HG03196 (cell line): ENCODE measurements around the gene PDLIM1.

Experiments
- ATAC-seq: cut with Tn5 transposase; IDR thresholded peaks from one replicate; pipeline ENCODE4 v1.9.1; 2021; ENCODE audit not compliant: unreplicated experiment

Gene PDLIM1

DNA sequence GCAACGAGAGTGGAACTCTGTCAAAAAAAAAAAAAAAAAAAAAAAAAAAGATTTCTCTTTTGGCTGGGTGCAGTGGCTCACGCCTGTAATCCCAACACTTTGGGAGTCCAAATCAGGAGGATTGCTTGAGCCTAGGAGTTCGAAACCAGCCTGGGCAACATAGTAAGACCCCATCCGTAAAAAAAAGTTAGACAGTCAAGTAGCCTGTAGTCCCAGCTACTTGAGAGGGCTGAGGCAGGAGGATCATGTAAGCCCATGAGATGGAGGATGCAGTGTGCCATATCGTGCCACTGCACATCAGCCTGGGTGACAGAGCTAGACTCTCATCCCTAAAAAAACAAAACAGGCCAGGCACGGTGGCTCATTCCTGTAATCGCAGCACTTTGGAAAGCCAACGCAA, 25.2 kb downstream of the PDLIM1 start:
- no peak for ATAC-seq

DNA sequence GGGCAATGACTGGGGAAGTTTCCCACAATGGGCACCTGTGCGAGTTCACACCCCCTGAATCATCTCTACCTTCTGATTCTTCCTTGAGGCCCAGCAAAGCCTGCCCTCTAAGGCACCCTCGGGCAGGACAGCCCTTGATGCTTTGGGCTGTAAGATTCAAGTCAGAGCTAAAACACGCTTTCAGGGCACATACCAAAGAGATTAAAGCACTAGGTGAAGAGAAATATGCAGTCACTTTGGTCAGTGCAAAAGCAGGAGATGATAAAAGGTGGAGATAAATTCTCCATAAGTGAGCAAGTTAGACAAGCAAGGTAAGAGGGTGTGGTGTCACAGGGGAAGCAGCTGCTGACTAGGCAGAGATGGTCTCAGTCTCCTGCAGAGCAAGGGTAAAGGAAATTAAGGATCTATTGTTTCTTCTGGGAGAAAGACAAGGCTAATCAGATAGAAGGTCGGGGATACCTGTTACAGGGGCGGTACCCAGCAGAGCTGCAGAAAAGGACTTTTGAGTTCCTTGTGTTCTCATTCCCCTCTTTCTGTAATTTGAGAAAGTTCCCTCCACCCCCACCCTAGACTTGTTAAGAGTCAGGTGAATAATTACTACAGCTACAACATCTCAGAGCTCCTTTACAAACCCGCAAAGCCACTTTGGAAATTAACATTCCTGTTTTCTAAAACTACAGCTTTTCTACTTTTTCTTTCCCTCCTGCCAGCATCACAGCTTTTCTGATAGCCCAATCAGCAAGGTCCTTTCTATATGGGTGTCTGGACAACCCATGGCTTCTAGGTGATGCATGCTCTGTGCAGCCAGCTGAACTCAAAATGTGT, 26.4 kb downstream of the PDLIM1 start:
- no peak for ATAC-seq

DNA sequence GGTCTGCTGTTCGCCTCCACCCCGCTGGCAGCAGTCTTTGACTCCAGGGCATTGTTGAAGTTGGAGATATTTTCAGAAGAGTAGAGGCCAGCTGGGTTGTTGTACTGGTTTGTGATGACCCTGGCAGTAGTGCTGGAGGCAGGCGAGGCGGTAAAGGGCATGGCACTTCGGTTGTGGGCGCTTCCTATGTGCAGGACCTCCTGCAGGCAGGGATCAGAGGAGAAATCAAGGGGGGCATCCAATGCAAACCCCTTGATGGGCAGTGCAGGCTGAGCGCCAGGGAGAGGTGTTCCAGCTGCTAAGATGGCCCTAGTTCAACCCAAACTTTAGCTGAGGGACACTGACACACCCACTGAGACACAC, 27.0 kb downstream of the PDLIM1 start:
- no peak for ATAC-seq

DNA sequence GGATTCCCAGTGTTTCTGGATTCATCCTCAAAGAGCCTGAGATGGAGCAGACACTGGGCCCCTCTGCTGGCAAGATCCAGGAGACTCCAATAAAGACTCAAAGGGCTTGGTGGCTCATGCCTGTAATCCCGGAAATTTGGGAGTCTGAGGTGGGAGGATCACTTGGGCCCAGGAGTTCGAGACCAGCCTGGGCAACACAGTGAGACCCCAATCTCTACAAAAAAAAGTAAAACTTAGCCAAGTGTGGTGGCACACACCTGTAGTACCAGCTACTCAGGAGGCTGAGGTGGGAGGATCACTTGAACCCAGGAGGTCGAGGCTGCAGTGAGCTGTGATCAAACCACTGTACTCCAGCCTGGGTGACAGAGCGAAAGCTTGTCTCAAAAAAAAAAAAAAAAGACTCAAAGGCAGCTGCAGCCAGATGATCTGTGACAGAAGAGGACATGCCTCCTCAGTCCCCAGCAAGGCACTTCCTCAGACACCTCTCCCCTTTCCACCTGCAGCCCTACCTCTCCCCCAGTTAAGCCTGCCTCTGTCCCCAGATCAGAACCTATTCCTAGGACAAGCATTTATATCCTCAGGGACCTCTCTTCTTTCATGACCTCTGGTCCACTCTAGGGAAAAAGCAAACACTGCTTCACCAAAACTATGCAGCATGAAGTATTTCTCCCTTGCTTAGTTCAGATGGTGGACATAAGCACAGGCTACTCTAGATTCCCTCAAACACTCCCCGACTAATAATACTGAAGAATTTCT, 27.9 kb downstream of the PDLIM1 start:
- ATAC-seq: no peak

DNA sequence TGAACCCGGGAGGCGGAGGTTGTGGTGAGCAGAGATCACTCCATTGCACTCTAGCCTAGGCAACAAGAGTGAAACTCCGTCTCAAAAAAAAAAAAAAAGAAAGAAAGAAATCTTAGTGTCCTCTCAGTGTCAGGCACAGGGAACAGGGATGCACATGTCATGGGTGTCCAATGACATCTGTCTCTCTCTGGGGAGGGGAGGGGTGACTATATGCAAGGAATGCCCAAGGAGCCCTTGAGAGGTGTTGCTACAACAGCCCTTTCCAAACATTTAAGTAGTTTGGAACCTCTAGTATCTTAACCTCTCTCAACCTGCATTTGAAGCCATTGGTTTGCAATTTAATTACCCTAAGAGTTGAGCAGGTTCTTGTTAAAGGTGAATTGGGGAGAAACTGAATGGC, 28.9 kb downstream of the PDLIM1 start:
- ATAC-seq: no peak

DNA sequence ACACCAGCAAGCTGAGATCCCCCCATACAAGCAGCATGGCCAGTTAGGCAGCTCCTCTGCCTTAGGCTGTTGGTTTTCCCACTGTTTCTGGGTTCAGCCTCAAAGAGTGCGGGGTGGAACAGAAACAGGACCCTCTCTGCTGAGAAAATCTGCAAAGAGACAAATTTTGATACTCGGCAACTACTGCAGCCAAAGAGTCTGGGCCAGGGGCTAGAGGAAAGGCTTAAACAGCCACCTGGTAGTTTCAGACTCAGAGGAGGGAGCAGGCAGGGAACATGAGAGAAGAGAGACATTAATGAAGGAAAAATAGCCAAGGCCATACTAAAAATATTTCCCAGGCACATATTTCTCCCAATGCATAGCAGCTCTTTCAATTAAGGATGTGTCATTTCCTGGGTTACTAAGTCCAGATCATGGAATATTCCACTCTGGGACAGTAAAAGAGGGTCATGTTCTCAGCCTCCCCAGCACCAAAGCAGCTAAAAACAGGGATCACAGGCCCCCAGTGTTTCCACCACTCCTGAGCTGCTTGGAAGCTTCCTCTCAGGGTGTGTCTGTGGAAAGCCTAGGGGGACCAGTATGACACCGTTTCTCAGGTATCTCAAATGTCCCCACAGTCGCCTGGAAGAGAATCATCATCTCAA, 29.8 kb downstream of the PDLIM1 start:
- no peak for ATAC-seq

DNA sequence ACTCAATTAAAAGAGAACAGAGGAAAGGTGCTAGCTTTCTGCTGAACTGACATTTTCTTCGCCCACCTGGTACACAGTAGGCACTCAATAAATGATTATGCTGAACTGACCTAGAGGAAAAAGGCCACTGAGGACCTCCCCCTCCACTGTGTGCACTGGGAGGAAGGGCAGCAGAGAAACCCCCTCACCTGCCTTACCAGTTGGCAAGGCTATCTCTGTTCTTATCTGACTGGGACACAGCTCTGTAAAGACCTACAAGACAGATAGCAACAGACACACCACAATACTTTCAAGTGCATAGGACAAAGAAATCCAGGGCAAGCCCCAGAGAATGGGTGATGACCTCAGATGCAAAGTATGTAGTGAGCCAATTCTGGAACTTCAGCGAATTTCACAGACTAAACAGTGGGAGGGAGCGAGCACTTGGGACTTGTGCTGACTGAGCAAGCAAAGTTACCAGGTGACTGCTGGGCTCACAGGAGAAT, 30.4 kb downstream of the PDLIM1 start:
- ATAC-seq: no peak

DNA sequence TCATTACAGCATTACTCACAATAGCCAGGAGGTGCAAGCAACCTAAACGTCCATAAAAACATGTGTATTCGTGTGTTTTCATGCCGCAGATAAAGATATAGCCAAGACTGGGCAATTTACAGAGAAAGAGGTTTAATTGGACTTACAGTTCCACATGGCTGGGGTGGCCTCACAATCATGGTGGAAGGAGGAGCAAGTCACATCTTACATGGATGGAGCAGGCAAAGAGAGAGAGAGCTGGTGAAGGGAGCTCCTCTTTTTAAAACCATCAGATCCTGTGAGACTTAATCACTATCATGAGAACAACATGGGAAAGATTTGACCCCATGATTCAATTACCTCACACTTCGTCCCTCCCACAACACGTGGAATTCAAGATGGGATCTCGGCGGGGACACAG, 33.0 kb downstream of the PDLIM1 start:
- ATAC-seq: no peak

DNA sequence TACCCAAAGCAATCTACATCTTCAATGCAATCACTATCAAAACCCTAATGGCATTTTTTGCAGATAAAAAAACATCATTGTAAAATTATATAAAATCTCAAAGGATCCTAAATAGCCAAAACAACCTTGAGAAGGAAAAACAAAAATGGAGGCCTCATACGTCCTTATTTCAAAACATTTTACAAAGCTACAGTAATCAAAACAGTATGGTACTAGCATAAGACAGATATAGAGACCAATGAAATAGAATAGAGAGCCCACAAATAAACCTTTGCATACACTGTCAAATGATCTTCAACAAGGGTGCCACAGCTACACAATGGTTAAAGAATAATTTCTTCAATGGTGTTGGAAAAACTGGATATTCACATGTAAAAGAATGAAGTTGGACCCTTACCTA, 34.5 kb downstream of the PDLIM1 start:
- ATAC-seq: no peak

DNA sequence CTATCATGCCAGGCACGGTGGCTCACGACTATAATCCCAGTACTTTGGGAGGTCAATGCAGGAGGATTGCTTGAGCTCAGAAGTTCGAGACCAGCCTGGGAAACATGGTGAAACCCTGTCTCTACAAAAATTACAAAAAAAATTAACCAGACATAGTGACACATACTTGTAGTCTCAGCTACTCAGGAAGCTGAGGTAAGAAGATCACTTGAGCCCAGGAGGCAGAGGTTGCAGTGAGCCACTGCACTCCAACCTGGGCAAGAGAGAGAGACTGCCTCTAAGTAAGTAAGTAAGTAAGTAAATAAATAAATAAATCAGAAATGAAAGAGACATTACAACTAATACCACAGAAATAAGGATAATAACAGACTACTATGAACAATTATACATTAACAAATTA, 36.2 kb downstream of the PDLIM1 start:
- ATAC-seq: no peak

DNA sequence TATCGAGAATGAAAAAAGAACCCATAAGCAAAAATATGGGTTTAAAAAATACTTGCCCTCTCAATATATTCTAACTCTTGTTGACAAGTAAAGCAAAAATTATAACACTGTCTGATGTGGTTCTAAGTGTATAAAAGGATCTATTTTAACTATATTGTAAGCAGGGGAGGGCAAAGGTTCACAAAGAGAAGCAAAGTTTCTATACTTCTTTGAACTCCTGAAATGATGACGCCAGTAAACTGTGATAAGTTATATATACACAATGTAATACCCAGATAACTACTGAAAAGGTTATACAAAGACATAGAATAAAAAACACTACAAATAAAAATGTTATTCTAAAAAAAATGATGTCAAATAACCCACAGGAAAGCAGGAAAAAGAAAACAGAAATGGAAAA, 37.1 kb downstream of the PDLIM1 start:
- no peak for ATAC-seq

DNA sequence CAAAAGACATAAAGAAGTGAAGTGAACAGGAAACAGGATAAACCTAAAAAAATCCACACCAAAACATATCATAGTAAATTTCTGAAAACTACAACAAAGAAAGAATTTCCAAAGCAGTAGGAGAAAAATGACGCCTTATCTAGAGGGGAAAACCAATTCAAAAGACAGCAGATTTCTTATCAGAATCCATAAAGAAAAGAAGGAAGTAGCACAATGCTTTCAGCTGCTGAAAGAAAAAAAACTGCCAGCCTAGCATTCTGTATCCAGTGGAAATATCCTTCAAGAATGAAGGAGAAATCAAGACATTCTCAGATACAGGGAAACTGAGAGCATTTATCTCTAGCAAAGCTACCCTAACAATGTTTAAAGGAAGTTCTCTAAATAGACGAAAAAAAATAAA, 37.8 kb downstream of the PDLIM1 start:
- no peak for ATAC-seq

DNA sequence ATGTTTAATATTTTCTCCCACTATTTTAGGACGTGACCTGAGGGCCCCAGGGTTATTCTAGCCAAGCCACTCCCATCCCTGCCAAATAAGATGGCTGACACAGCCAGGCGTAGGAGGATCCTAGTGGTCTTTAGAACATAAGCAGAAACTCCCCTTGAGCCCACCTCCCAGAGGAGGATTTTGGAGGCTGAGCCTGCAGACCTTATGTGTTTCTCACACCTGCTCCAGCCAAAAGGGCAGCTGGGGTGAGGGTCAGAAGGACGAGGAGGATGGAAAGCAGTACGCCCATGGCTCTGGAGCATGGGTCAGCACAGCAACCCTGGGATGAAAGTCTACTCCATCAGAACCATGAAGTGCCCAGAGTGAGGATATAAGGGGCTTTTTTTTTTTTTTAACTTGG, 39.9 kb downstream of the PDLIM1 start:
- ATAC-seq: no peak

DNA sequence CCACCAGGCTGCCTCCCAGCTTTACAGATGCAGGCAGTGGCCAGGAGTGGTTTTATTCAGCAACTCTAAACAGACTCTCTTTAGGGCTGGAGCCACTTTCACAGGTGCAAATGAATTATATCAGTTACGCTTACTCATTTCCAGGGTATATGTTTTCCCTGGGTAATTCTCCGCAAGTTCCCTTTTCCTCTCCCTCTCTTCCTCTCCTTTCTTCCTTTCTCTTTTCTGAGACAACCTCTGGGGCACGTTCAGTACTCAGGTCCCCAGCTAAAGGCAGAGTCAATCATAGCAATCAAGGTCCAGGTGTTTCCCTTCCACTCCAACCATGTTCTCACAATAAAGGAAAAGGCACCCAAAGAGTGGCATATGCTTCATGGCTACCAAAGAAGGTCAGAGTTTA, 41.3 kb downstream of the PDLIM1 start:
- ATAC-seq: no peak

DNA sequence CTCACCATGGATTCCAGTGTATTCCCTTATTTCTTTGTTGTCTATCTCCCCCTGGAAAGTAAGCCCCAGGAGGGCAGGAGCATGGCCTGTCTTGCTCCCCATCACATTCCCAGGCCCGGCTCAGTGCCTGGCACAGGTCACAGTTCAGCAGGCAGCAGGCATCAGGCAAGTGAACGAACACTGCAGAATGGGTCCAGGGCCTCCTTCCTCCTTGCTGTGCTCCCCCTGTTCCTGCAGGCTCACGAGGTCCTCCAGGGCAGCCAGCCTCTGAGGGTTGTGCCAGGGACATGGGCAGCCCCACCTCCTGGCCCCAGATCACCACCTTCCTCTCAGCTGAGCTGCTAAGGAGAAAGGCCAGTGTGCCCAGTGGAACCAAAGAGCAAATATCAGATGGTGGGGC, 41.8 kb downstream of the PDLIM1 start:
- no peak for ATAC-seq

DNA sequence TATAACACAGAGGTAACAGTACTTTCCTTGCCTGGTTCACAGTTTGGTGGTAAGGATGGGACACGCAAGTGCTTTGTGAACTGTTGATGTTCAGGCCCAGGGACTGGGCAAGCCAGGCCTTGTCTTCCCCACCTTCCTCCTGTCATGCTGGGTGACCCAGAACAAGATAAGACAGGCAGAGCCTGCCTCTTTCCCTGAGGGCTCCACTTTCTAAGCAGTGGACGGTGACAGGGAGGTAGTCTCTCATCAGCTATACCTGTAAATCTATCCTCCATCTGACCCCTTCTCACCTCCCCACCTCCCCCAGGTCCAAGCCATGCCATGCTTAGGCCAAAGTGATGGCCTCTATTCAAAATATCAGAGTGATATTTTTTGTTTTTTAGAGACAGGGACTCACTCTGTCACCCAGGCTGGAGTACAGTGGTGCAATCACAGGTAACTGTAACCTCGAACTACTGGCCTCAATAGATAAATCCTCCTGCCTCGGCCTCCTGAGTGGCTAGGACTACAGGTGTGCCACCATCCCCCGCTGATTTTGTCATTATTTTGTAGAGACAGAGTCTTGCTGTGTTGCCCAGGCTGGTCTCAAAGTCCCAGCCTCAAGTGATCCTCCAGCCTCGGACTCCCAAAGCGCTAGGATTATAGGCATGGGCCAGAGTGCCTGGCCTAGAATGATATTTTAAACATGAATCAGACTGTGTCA, 42.8 kb downstream of the PDLIM1 start:
- ATAC-seq: no peak

DNA sequence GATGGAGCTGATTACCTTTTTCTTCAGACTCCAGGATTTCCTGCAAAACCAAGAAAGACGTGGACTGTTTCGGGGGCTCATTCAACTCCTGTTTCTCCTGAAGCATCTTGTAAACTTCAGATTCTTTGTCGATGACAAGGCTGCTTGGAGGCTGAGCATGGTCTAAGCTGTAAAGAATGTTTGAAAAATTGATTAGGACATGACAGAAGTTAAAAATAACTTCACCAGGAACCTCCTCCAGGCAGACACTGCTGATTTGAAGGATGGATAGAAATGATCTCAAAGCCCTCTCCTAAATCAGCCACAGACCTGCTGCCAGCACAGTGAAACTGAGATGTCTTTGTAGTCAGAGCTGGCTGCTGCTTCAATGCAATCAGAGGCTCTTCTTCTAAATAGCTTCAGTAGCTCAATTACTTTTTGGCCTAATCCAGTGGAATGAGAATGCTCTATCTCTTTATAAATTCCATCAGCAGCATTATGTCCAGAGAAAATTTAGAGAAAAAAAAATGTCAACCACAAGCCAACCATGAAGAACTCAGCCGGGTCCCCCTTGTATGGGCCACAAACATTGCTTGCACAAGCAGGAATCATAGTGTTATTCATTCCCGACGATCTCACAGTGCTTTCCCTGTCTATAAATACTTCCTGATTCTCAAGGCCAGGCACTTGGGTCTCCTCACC, 43.5 kb downstream of the PDLIM1 start:
- ATAC-seq: no peak

DNA sequence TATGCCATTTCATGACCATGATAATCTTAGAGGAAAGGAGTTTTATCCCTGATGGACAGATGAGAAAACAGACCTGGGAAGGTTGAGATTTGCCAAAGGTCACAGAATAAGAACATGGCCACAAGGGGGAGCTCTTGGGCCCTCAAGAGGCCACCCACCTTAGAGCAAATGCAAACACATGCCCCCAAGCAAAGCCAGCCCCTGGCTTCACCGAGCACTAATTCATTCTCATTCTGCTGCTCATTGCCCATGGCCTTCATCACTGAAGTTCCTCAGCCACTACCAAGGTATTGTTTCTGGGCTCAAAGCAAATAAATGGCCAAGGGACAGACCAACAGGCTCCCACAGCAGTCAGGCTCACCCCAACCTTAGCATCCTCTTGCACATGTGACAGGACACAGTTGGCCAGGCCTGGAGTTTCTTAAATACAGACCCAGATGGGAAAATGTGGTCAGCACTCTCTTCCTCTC, 44.2 kb downstream of the PDLIM1 start:
- ATAC-seq: no peak

DNA sequence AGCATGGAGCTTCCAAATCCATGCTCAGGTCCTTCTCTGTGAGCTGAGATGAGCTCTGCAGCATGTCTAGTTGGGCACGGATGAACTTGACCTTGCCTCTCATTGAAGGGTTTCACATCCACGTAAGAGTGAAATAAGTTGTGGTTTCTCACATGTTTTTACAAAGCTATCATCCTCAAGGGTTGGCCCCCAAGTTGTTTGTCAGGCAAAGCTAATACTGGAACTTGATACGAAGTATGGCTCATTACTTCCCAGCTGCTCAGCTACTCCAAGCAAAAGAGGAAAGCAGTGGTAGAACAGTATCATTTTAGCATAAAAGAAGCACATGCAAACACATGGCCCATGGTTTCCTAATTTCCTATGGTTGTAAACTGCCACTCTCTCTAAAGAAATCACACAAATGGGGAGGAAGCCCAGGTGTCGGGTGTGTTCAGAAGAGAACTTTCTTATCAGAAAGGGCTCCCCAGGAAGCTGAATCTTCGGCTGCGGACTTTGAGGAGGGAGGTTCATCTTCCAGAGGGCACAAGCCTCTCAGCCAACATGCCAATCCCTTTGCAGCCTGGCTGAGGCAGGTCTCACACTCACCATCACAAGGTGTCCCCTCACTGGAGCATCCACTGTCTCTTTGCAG, 45.3 kb downstream of the PDLIM1 start:
- peak; percentile 90 for ATAC-seq

DNA sequence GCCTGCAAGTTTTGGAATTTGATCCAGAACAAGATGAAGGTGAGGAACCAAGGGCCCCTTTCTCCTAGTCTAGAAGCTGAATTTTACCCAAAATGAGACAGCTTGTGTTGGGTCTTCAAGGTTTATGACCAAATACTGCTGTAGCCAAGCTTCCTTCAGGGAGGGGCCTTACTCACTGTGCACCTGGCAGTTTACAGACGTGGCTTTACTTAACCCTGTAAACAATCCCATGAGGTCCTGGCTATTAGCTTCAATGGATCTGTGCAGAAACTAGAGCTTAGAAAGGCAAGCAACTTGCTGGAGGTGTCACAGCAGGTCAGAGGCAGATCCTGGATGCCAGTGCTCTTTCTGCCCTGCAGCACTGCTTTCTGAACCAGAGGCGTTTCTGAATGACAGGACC, 46.7 kb downstream of the PDLIM1 start:
- ATAC-seq: no peak
